ENCODE data around the gene BDNF. TPM values are rescaled to one million over a fixed set of nuclear protein-coding genes. Genes with fewer than 3 reads are reported as not detected.
"Not testable (repeated sequence)": the region's sequence is repeated elsewhere in the genome, so short reads cannot be mapped to it uniquely, and the experiment has no call there.

The BDNF gene
- total RNA-seq: not detected

- Mint-ChIP-seq H3K36me3 (ENCODE audit: low read depth) (peaks cover 2% of the 10 kb centered on the region), H3K4me1 (peaks cover 19% of the 10 kb centered on the region), H3K27me3 (peaks cover 63% of the 10 kb centered on the region), H3K9me3 (no peaks in the 10 kb centered on the region), H3K4me3 (peak within 1 kb of the TSS; percentile 50), H3K27ac (no peak within 1 kb of the TSS)
- ChIA-PET CTCF (interaction anchor here (1.1 to 1.7 kb wide), 2 partner anchors 66 to 997 kb away, joined by 3 to 5 read pairs; no protein-coding TSS in a partner anchor), POLR2A (no interaction called here)
- DNase-seq: no peak
Observed at GRCh38 chr11:27700351-27701301, at the start of gene BDNF. BDNF (minus strand) TSS chr11:27700455; CDS start chr11:27658564, 41,891 bp downstream.

DNA sequence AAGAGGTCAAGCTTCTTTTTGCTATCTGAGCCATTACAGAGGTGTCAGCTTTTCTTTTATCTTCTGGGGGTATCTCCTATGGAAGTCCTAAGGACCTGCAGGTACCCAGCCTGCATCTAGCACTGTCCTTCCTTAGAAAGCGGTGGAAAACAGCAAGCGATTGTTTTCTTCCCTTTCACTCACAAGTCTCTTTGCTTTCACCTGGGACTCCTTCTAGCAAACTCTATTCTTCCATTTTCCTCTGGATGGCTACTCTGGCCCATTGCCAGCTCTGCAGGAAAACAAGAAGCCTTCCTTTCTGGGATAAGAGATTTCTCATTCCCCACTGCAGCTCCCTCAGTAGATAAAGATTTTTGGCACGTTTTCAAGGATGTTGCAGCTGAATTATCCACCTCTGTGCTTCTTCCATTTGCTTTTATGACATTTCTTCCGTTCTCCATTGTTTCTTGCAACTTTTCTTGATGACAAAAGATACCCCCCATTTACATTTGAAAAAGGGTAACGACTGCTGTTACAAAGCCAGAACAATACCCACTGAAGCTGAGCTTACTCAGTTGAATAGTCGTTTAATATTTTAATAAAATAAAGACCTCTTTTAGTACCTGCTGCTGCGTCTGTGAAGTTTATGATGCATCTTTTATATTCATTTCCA is 40.2 kb upstream of the BDNF start:
- H3K4me3 Mint-ChIP-seq: no peak overlapping the region
- H3K9me3 Mint-ChIP-seq: no peaks in the 10 kb centered on the region
- no peak overlapping the region for H3K27ac Mint-ChIP-seq
- no peaks in the 10 kb centered on the region for H3K4me1 Mint-ChIP-seq
- no peak for DNase-seq
- no peaks in the 10 kb centered on the region for H3K36me3 Mint-ChIP-seq (ENCODE audit: low read depth)
- ChIA-PET POLR2A (no interaction called here), CTCF (no interaction called here)
- H3K27me3 Mint-ChIP-seq: peaks cover 2% of the 10 kb centered on the region

GRCh38 chr11:27735281-27735680 is 35.0 kb upstream of the BDNF start:
- CTCF ChIA-PET: interaction anchor here (1.8 kb wide), 1 partner anchor 36 kb away, joined by 5 read pairs; no protein-coding TSS in a partner anchor
- Mint-ChIP-seq H3K27ac (no peak overlapping the region), H3K4me3 (no peak overlapping the region), H3K27me3 (no peaks in the 10 kb centered on the region), H3K36me3 (ENCODE audit: low read depth) (no peaks in the 10 kb centered on the region), H3K9me3 (no peaks in the 10 kb centered on the region), H3K4me1 (no peaks in the 10 kb centered on the region)
- DNase-seq: no peak
- POLR2A ChIA-PET: no interaction called here

DNA sequence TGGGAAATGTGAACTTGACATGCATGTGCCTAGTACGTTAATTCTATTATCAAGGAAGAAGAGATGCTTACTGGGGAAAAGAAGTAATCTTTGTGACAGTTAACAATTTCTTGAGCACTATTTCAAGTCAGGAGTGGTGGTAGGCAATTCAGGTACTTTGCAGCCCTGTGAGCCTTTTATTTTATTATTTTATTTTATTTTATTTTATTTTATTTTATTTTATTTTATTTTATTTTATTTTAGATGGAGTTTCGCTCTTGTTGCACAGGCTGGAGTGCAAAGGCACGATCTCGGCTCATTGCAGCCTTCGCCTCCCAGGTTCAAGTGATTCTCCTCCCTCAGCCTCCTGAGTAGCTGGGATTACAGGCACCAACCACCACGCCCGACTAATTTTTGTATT is 31.5 kb upstream of the BDNF start:
- H3K4me1 Mint-ChIP-seq; H3K9me3 Mint-ChIP-seq; DNase-seq; H3K27ac Mint-ChIP-seq; H3K27me3 Mint-ChIP-seq; CTCF ChIA-PET; POLR2A ChIA-PET; H3K36me3 Mint-ChIP-seq (ENCODE audit: low read depth); H3K4me3 Mint-ChIP-seq: not testable (repeated sequence)

DNA sequence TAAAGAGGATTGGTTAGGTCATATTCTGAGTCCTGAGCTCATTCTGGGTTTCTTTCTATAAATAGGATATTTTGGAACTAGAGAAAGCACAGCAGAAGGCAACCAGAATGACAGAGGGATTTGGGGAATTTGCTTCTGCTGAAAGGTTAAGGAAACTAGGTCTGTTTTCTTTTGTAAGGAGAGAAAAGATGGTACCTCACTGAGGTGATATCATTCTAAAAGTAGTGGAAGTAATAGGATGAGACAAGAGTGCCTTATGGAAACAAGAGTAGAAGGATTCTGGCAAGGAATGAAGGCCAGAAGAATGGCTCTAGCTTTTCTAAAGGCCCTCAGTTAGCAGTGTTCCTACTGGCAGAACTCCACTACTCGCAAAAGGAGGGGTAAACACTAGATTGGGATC is 26.7 kb upstream of the BDNF start:
- Mint-ChIP-seq H3K4me3 (no peak overlapping the region), H3K27me3 (peaks cover 13% of the 10 kb centered on the region), H3K9me3 (no peaks in the 10 kb centered on the region), H3K36me3 (ENCODE audit: low read depth) (no peaks in the 10 kb centered on the region), H3K4me1 (no peaks in the 10 kb centered on the region), H3K27ac (no peak overlapping the region)
- POLR2A ChIA-PET: no interaction called here
- CTCF ChIA-PET: no interaction called here
- DNase-seq: no peak

GRCh38 chr11:27723687-27724086 is 23.4 kb upstream of the BDNF start:
- peaks cover 7% of the 10 kb centered on the region for H3K36me3 Mint-ChIP-seq (ENCODE audit: low read depth)
- peaks cover 38% of the 10 kb centered on the region for H3K27me3 Mint-ChIP-seq
- peaks cover 6% of the 10 kb centered on the region for H3K9me3 Mint-ChIP-seq
- ChIA-PET CTCF (no interaction called here), POLR2A (no interaction called here)
- no peak for DNase-seq
- no peak overlapping the region for H3K27ac Mint-ChIP-seq
- H3K4me1 Mint-ChIP-seq: no peaks in the 10 kb centered on the region
- no peak overlapping the region for H3K4me3 Mint-ChIP-seq

DNA sequence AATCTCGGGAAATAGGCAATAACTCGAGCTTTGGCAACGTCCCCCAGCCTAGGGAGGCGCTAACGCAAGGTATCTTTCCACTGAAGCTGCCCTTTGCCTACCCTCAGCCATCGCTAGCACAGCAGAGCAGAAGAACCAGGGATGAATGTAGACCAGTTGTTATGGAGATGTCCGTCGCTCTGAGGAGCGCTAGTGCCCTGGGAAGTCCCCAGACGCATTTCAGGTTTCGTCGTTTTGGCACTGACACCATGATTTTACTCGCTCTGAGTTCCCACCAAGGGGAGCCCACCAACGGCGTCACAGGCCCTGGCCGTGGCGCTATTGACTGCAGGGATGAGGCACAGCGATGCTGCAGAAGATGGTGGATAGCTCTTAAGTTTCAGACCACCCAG is 22.7 kb upstream of the BDNF start:
- H3K4me3 Mint-ChIP-seq: no peak overlapping the region
- CTCF ChIA-PET: no interaction called here
- H3K27me3 Mint-ChIP-seq: peaks cover 42% of the 10 kb centered on the region
- peaks cover 6% of the 10 kb centered on the region for H3K9me3 Mint-ChIP-seq
- peaks cover 7% of the 10 kb centered on the region for H3K36me3 Mint-ChIP-seq (ENCODE audit: low read depth)
- DNase-seq: no peak
- POLR2A ChIA-PET: no interaction called here
- H3K4me1 Mint-ChIP-seq: no peaks in the 10 kb centered on the region
- no peak overlapping the region for H3K27ac Mint-ChIP-seq

DNA sequence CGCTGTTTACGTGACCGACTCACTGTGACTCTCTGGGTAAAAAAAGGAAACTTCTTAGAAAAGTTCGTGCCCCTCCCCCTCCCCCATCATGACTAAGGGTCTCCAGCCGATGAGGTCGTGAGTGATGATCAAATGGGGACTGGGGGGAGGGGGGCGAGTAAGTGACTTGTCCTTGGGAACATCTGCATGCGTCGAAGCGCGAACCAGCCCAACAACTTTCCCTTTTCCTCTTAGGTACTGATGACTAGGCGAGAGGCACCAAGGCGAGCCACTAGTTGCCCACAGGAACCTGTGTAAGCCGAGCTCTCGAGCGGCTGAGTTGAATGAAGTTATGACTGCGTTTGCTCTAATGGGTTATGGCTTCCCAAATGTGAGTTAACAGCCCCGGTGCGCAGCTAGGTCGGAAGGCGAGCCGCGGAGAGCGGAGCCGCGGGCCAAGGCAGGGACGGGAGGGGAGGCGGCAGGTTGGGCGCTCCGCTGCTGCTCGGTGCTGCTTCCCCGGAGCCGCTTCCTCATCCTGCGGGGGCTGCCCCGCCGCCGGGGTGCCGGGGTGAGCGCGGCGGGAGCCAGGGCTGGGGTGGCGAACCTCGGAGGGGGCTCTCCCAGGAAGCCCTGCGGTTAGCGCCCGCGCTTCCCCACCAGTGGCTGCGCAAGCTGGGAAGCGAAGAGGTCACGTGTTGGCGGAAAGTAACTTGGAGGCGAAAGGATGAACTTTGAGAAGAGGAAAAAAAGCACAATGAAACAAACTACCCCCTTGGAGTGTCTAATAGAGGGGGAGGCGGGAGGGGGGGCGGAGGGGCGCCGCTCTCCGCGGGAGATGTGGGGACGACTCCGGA is 22.1 kb upstream of the BDNF start:
- H3K27me3 Mint-ChIP-seq: peaks cover 48% of the 10 kb centered on the region
- CTCF ChIA-PET: interaction anchor here (1.2 kb wide), 1 partner anchor 11 kb away, joined by 3 read pairs; no protein-coding TSS in a partner anchor
- no peaks in the 10 kb centered on the region for H3K4me1 Mint-ChIP-seq
- no peak overlapping the region for H3K27ac Mint-ChIP-seq
- POLR2A ChIA-PET: no interaction called here
- H3K36me3 Mint-ChIP-seq (ENCODE audit: low read depth): peaks cover 7% of the 10 kb centered on the region
- no peak overlapping the region for H3K4me3 Mint-ChIP-seq
- H3K9me3 Mint-ChIP-seq: peaks cover 6% of the 10 kb centered on the region
- DNase-seq: no peak

- H3K27me3 Mint-ChIP-seq: peaks cover 50% of the 10 kb centered on the region
- no peaks in the 10 kb centered on the region for H3K4me1 Mint-ChIP-seq
- H3K9me3 Mint-ChIP-seq: peaks cover 6% of the 10 kb centered on the region
- no peak overlapping the region for H3K4me3 Mint-ChIP-seq
- ChIA-PET CTCF (interaction anchor here (1.2 kb wide), 1 partner anchor 11 kb away, joined by 3 read pairs; no protein-coding TSS in a partner anchor), POLR2A (no interaction called here)
- peaks cover 7% of the 10 kb centered on the region for H3K36me3 Mint-ChIP-seq (ENCODE audit: low read depth)
- H3K27ac Mint-ChIP-seq: no peak overlapping the region
- DNase-seq: no peak
Observed at GRCh38 chr11:27721264-27722116, 21.2 kb upstream of the BDNF start.

DNA sequence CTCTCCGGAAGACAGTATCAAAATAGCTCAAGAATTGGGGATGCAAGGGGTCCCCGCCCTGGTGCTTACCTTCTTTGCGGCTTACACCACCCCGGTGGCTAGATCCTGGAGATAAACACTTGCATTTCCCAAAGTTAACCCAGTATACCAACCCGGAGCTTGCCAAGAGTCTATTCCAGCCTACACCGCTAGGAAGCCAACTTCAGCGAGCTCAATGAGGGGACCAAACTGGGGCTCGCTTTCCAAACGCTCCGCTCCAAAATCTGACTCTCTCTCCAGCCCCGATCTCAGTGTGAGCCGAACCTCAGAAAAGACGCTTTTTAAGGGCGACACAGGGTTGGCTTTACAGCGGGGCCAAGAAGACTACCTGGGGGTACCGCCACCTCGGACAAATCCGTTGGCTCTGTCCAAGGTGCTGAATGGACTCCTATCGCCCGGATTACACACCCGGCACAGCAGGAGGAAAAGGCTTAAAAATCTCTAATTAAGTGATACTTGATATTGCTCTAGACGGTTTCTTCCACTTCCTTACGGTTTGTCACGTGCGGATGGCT is 20.1 kb upstream of the BDNF start:
- Mint-ChIP-seq H3K27ac (no peak overlapping the region), H3K4me1 (no peaks in the 10 kb centered on the region), H3K9me3 (peaks cover 6% of the 10 kb centered on the region), H3K27me3 (peaks cover 51% of the 10 kb centered on the region), H3K36me3 (ENCODE audit: low read depth) (peaks cover 7% of the 10 kb centered on the region), H3K4me3 (no peak overlapping the region)
- CTCF ChIA-PET: interaction anchor here (0.9 kb wide), 1 partner anchor 21 kb away, joined by 5 read pairs; no protein-coding TSS in a partner anchor
- POLR2A ChIA-PET: no interaction called here
- DNase-seq: no peak

- CTCF ChIA-PET: no interaction called here
- Mint-ChIP-seq H3K4me1 (no peaks in the 10 kb centered on the region), H3K4me3 (no peak overlapping the region), H3K27me3 (peaks cover 50% of the 10 kb centered on the region), H3K27ac (no peak overlapping the region), H3K36me3 (ENCODE audit: low read depth) (peaks cover 7% of the 10 kb centered on the region), H3K9me3 (peaks cover 6% of the 10 kb centered on the region)
- POLR2A ChIA-PET: no interaction called here
- no peak for DNase-seq
Observed at GRCh38 chr11:27719546-27719925, 19.3 kb upstream of the BDNF start.

DNA sequence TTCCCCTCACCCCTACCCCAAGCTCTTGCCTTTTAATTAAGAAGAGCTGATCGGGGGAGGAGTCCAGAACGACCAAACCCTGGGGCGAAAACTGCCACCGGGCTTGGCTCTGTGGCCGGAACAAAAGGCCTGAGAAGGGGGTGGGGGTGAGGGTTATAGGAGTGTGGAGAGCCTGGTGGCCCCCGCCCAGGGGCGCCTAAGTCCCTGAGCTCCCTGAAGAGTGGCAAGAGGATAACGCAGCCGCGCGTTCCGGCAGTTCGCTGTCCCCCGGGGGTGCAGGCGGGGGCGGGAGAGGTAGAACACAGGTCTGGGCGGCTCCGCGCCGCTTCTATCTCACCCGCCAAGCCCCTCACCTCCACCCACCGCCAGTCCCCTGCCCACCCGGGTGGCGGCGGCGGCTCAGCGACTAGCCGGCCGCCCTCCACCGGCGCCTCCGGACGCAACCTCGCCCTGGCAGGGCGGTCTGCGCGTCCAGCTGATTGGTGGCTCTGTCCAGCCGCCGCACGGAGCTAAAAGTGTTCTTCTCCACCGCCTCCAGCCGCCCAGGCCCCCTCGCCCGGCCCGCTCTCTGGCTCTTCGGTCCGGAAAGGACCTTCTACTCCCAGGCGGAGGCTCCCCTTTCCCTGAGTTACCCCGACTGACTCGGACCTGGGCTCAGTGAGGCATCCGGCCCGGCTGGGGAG is 18.7 kb upstream of the BDNF start:
- H3K27me3 Mint-ChIP-seq: peaks cover 50% of the 10 kb centered on the region
- H3K4me1 Mint-ChIP-seq: no peaks in the 10 kb centered on the region
- CTCF ChIA-PET: no interaction called here
- POLR2A ChIA-PET: no interaction called here
- no peak overlapping the region for H3K4me3 Mint-ChIP-seq
- H3K9me3 Mint-ChIP-seq: peaks cover 6% of the 10 kb centered on the region
- DNase-seq: no peak
- H3K27ac Mint-ChIP-seq: no peak overlapping the region
- peaks cover 7% of the 10 kb centered on the region for H3K36me3 Mint-ChIP-seq (ENCODE audit: low read depth)
